Right lobe of liver (tissue), 6 donors: ENCODE measurements around the gene UBALD2. TPM values are rescaled to one million over a fixed set of nuclear protein-coding genes. Genes with fewer than 3 reads are reported as not detected.

Experiments
- ATAC-seq, 4 donors: fragments of 200-7000 bp; cut with Tn5 transposase; one replicate each; pipeline ENCODE4 v1.9.1; 2020; ENCODE audit warnings: mild to moderate bottlenecking in 4 of 4, moderate library complexity in 4 of 4
- DNase-seq, 3 donors: peaks; one replicate each; pipeline ENCODE4 v3.0.0-alpha.2; 2020
- H3K27ac ChIP-seq, 3 donors: fragments of 200-600 bp; one replicate each; pipeline ENCODE4 v1.8.0; 2022
- H3K27me3 ChIP-seq, 2 donors: fragments of 200-600 bp; one replicate each; pipeline ENCODE4 v1.8.0; 2022
- H3K36me3 ChIP-seq, 4 donors: fragments of 200-600 bp; sonication (generic) in 1 of 4; one replicate each; pipeline versions ENCODE4 v1.5.1 to v1.8.0; 2017 to 2022; ENCODE audit warnings: control low read depth in 1 of 4
- H3K4me1 ChIP-seq, 4 donors: fragments of 200-600 bp; sonication (generic) in 1 of 4; one replicate each; pipeline versions ENCODE4 v1.5.1 to v1.8.0; 2017 to 2022; ENCODE audit warnings: control low read depth in 1 of 4
- H3K4me3 ChIP-seq, 3 donors: fragments of 200-600 bp; one replicate each; pipeline ENCODE4 v1.8.0; 2022
- H3K9me3 ChIP-seq, 4 donors: fragments of 200-600 bp; sonication (generic) in 1 of 4; one replicate each; pipeline versions ENCODE4 v1.5.1 to v1.8.0; 2017 to 2022; ENCODE audit warnings: control low read depth in 1 of 4
- CTCF ChIP-seq, 4 donors: fragments of 200-600 bp in 3 of 4; fragments of 450-650 bp in 1 of 4; IDR thresholded peaks; one replicate each; pipeline versions ENCODE4 v1.5.1 to v1.8.0; 2016 to 2022; ENCODE audit warnings: antibody characterized with exemption in 4 of 4, mild to moderate bottlenecking in 2 of 4
- POLR2A ChIP-seq: fragments of 450-650 bp; IDR thresholded peaks from one replicate; pipeline ENCODE4 v1.6.1; 2017; ENCODE audit warnings: antibody characterized with exemption, mild to moderate bottlenecking
- WGBS: methylation state at CpG from one replicate; pipeline ENCODE4 v1.1.6; 2018; ENCODE audit warnings: low coverage, low lambda C conversion rate; ENCODE audit not compliant: insufficient coverage; ENCODE audit errors: missing lambda C conversion rate; 5-methylcytosine and 5-hydroxymethylcytosine counted together
- intact Hi-C, 2 donors: fragments of 100-400 bp; cut with DNase I; formaldehyde crosslinking; loops; one replicate each; pipeline versions ENCODE4 v1.11.2 to v1.14.1; 2022
- total RNA-seq, 6 experiments: library from RNA; depleted of rRNA in 2 of 6; stranded (reverse); fragments of >200 nt in 2 of 6; fragmentation: NEBNext Ultra II Directional in 3 of 6; extraction: Animal tissue kit (Norgen Biotek cat#: 25700) in 3 of 6; gene quantifications; one replicate each; pipeline versions ENCODE4 v1.1.0 to v1.2.4, GENCODE V29; 2016 to 2023
- donor health status: DM: no; HTN: yes; CAD: no.
- donor health status: DM: no; HTN: no; CAD: no.
- donor health status: DM: no; HTN: no; CAD: no.
- donor health status: DM: no; HTN: yes; CAD: no.
- donor health status: DM: no; HTN: yes; CAD: no.

UBALD2 gene
- total RNA-seq, 6 experiments from 2014 or later = 7.3 to 17.9 (median 14.5) TPM

- TF ChIP-seq POLR2A (no peak), CTCF (IDR thresholded peaks at IDR 0.05) (no peak)
- no peaks in the 10 kb centered on the region for H3K9me3 ChIP-seq
- H3K4me1 ChIP-seq = no peaks in the 10 kb centered on the region
- no peaks in the 10 kb centered on the region for H3K27me3 ChIP-seq
- WGBS = 94% methylated on average over 17 of the region's 58 CpGs
- no peak overlapping the region for H3K4me3 ChIP-seq
- no peak for DNase-seq
- H3K27ac ChIP-seq = no peak overlapping the region
- ATAC-seq = peak in 2 of 4 donors; percentile 8 to 17
- intact Hi-C loops = loop anchor here (5.0 kb wide), 2 partner anchors 80 to 90 kb away; no protein-coding TSS in a partner anchor
- peaks cover 0 to 27% (median 9%) of the 10 kb centered on the region in 4 donors for H3K36me3 ChIP-seq
These were observed 42.3 kb downstream of the UBALD2 start for GRCh38 chr17:76307299-76307965.

DNA sequence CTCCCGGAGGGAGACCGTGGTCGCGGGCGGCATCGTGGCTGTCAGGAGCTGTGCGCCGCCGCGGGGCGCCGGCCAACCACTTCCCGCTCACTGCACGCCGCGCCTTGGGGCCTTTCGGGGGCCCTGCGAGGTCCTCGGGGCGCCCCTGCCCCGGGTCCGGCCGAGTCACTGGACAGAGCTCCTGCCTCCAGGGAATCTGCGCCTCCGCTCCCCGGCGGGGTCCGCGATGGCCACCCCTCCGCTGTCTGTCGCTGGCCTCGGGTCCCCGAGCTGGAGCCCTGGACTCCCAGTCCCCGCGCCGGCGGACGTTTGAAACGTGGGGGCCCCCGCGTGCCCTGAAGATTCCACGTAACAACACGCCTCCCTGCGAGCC lies 42.8 kb downstream of the UBALD2 start, which contains the start of gene QRICH2:
QRICH2 (minus strand) TSS at position 311 of the 373 bp plus-strand sequence; CDS start at position 33, 278 bp downstream.
- ATAC-seq = peak in 1 of 4 donors; percentile 31
- Histone ChIP-seq H3K9me3 (no peaks in the 10 kb centered on the region), H3K27ac (no peak within 1 kb of the TSS), H3K4me3 (no peak within 1 kb of the TSS), H3K4me1 (no peaks in the 10 kb centered on the region), H3K27me3 (no peaks in the 10 kb centered on the region), H3K36me3 (peaks cover 0 to 32% (median 11%) of the 10 kb centered on the region in 4 donors)
- no CpG with 5 or more reads among the region's 44 CpGs for WGBS
- no peak for DNase-seq
- intact Hi-C loops = loop anchor here (5.0 kb wide), 2 partner anchors 79 to 89 kb away; no protein-coding TSS in a partner anchor
- TF ChIP-seq POLR2A (no peak), CTCF (IDR thresholded peaks at IDR 0.05) (no peak)

DNA sequence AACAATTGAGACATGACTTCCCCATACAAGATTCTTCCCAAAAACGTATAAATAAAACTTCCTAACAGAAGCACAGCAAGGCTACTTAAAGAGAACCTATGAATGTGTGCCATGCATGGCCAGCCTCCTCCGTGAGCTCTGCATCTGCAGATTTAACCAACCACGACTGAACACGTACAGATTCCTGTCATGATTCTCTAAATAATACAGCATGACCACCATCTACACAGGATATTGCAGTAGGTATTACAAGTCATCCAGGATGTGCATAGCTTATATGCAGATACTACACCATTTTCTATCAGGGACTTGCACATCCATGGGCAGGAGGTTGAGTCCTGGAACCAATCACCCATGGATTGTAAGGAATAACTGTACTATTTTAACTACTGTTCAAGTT lies 44.3 kb downstream of the UBALD2 start:
- intact Hi-C loops = loop anchor here (5.0 kb wide), 2 partner anchors 78 to 88 kb away; no protein-coding TSS in a partner anchor

DNA sequence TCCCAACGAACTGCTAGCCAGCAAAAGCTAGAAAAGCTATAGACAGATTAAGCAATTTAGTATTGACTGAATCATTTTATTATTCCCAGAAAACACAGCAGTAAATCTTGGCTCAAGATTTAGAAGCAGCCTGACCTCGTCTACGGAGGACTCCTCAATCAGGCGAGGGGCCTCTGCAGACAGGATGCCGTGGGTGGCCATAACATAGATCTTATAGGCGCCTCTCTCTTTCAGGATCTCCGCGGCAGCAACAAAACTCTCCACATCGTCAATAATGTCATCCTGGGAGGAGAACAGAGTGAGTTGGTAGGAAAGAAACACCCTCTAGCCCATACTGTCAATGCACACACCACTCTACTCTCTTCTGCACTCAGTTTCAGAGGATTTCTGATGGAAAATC lies 47.6 kb downstream of the UBALD2 start:
- no peak for ATAC-seq
- Histone ChIP-seq H3K4me1 (no peaks in the 10 kb centered on the region), H3K4me3 (no peak overlapping the region), H3K9me3 (no peaks in the 10 kb centered on the region), H3K27me3 (no peaks in the 10 kb centered on the region), H3K36me3 (peaks cover 0 to 44% (median 13%) of the 10 kb centered on the region in 4 donors), H3K27ac (no peak overlapping the region)
- TF ChIP-seq CTCF (IDR thresholded peaks at IDR 0.05) (no peak), POLR2A (no peak)
- intact Hi-C loops = no loop called here
- DNase-seq = no peak
- 80% methylated on average over 9 of the region's 9 CpGs for WGBS

More for the DNA sequence above, 44.3 kb downstream of the UBALD2 start:
- DNase-seq = no peak
- Histone ChIP-seq H3K27ac (no peak overlapping the region), H3K9me3 (no peaks in the 10 kb centered on the region), H3K36me3 (peaks cover 0 to 44% (median 13%) of the 10 kb centered on the region in 4 donors), H3K4me3 (no peak overlapping the region), H3K27me3 (no peaks in the 10 kb centered on the region), H3K4me1 (no peaks in the 10 kb centered on the region)
- WGBS = 85% methylated on average over 4 of the region's 4 CpGs
- ATAC-seq = no peak
- no peak for TF ChIP-seq POLR2A
- TF ChIP-seq CTCF (IDR thresholded peaks at IDR 0.05) = no peak
